CD4-positive, alpha-beta T cell (primary cell): ENCODE results near the gene MAP4. TPM values are rescaled to one million over a fixed set of nuclear protein-coding genes. Genes with fewer than 3 reads are reported as not detected.

Experiments used
- ATAC-seq: fragments of 200-7000 bp; cut with Tn5 transposase; one replicate; pipeline ENCODE4 v1.10.0; 2022; ENCODE audit warnings: mild to moderate bottlenecking; ENCODE audit not compliant: poor library complexity
- CTCF ChIA-PET: fragments of 350-600 bp; sonication (Branson Sonifier 250); formaldehyde crosslinking; loops from one replicate; lab custom pipeline; 2021; ENCODE audit warnings: antibody characterized with exemption, inconsistent platforms; lab: Charles Lee
- POLR2A ChIA-PET: fragments of 350-600 bp; sonication (Branson Sonifier 250); formaldehyde crosslinking; loops from one replicate; lab custom pipeline; 2021; ENCODE audit warnings: antibody characterized with exemption, inconsistent platforms; lab: Charles Lee
- DNase-seq, 14 experiments: peaks; one replicate each; pipeline ENCODE4 v3.0.0-alpha.2; 2013 to 2020; ENCODE audit warnings: mixed read lengths in 2 of 14
- H3K27ac ChIP-seq, 2 donors: one replicate each; pipeline versions ENCODE4 v1.5.1 to v1.7.0; 2013; ENCODE audit warnings: low read length in 2 of 2, low read depth in 1 of 2, mild to moderate bottlenecking in 1 of 2
- H3K27me3 ChIP-seq, 2 experiments: 1 replicate in 1 of 2; 2 replicates in 1 of 2; pipeline versions ENCODE4 v1.6.1 to v1.7.0; 2013; ENCODE audit warnings: low read length in 2 of 2, control low read depth in 1 of 2, mild to moderate bottlenecking in 1 of 2, moderate library complexity in 1 of 2; ENCODE audit not compliant: insufficient read depth in 2 of 2, control insufficient read depth in 1 of 2
- H3K36me3 ChIP-seq: one replicate; pipeline ENCODE4 v1.6.1; 2013; ENCODE audit warnings: low read length, control low read depth; ENCODE audit not compliant: insufficient read depth
- H3K4me1 ChIP-seq: one replicate; pipeline ENCODE4 v1.6.1; 2013; ENCODE audit warnings: low read length, control low read depth; ENCODE audit not compliant: insufficient read depth
- H3K4me3 ChIP-seq: one replicate; pipeline ENCODE4 v1.5.1; 2013; ENCODE audit warnings: mild to moderate bottlenecking, low read length, moderate library complexity
- H3K9me3 ChIP-seq, 2 experiments: 1 replicate in 1 of 2; 2 replicates in 1 of 2; pipeline versions ENCODE4 v1.6.1 to v1.7.0; 2013; ENCODE audit warnings: low read length in 2 of 2, mild to moderate bottlenecking in 2 of 2, control low read depth in 1 of 2, moderate library complexity in 1 of 2; ENCODE audit not compliant: control insufficient read depth in 1 of 2, insufficient read depth in 1 of 2
- H3K27ac Mint-ChIP-seq: one replicate; pipeline ENCODE4 v1.8.0; 2020; ENCODE audit warnings: mixed read lengths
- H3K27me3 Mint-ChIP-seq: one replicate; pipeline ENCODE4 v1.8.0; 2021; ENCODE audit warnings: mixed read lengths
- H3K36me3 Mint-ChIP-seq: one replicate; pipeline ENCODE4 v1.8.0; 2021; ENCODE audit warnings: low read depth, mixed read lengths
- H3K4me1 Mint-ChIP-seq: one replicate; pipeline ENCODE4 v1.8.0; 2021; ENCODE audit warnings: low read depth, mixed read lengths
- H3K4me3 Mint-ChIP-seq: one replicate; pipeline ENCODE4 v1.8.0; 2020; ENCODE audit warnings: mild to moderate bottlenecking, mixed read lengths
- H3K9me3 Mint-ChIP-seq: one replicate; pipeline ENCODE4 v1.8.0; 2020; ENCODE audit warnings: mixed read lengths
- intact Hi-C, 2 experiments: fragments of 100-400 bp; cut with DNase I in 1 of 2; cut with micrococcal nuclease in 1 of 2; formaldehyde crosslinking; loops; one replicate each; pipeline versions ENCODE4 v1.15.1 to v1.9.0; 2023 to 2025; cut with DNase I, micrococcal nuclease
- total RNA-seq, 174 experiments: library from RNA in 2 of 174; stranded (reverse) in 2 of 174; gene quantifications; one replicate each; pipeline ENCODE4 v1.2.3 and lab custom pipeline; 2021 to 2026
- TF ChIP-seq, protein P1 (sequence below): fragments of 200-600 bp; IDR thresholded peaks from one replicate; pipeline ENCODE4 v1.8.0; 2022; ENCODE audit warnings: antibody characterized with exemption, mild to moderate bottlenecking

MAP4 gene
- total RNA-seq, 2 experiments from 2014 or later: 42.2 to 42.6 TPM

DNA sequence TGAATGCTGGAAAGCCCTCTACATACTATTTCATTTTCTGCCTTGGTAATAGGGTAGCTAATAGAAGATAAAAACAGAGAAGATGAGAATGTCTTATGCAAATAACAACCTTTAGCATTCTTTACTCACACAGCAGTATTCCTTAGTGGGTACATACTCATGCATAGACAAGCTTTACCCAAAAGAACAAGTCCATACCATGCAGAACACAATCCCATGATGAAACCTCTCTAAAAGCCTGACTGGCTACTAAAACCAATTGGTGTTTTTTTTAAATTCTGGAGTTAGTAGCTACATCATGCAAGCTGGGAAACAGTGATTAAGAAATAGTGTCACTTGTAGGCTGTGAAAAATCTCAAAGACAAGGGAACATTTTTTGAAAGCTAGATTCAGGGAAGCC, 108.4 kb downstream of the MAP4 start:
- Mint-ChIP-seq H3K27ac (no peak overlapping the region), H3K4me3 (no peak overlapping the region), H3K4me1 (no peaks in the 10 kb centered on the region), H3K9me3 (no peaks in the 10 kb centered on the region), H3K27me3 (no peaks in the 10 kb centered on the region), H3K36me3 (peaks cover 59% of the 10 kb centered on the region)
- no peak for ATAC-seq
- ChIA-PET POLR2A (no interaction called here), CTCF (interaction anchor here (0.6 kb wide), 1 partner anchor 414 kb away, joined by 3 read pairs; no protein-coding TSS in a partner anchor)
- peaks cover 13% of the 10 kb centered on the region for H3K36me3 ChIP-seq
- no peak overlapping the region for H3K27ac ChIP-seq
- no peaks in the 10 kb centered on the region for H3K4me1 ChIP-seq
- TF ChIP-seq, protein P1, sequence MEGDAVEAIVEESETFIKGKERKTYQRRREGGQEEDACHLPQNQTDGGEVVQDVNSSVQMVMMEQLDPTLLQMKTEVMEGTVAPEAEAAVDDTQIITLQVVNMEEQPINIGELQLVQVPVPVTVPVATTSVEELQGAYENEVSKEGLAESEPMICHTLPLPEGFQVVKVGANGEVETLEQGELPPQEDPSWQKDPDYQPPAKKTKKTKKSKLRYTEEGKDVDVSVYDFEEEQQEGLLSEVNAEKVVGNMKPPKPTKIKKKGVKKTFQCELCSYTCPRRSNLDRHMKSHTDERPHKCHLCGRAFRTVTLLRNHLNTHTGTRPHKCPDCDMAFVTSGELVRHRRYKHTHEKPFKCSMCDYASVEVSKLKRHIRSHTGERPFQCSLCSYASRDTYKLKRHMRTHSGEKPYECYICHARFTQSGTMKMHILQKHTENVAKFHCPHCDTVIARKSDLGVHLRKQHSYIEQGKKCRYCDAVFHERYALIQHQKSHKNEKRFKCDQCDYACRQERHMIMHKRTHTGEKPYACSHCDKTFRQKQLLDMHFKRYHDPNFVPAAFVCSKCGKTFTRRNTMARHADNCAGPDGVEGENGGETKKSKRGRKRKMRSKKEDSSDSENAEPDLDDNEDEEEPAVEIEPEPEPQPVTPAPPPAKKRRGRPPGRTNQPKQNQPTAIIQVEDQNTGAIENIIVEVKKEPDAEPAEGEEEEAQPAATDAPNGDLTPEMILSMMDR: no peak
- intact Hi-C loops: no loop called here
- H3K4me3 ChIP-seq: no peak overlapping the region
- no peak for DNase-seq
- no peaks in the 10 kb centered on the region for H3K27me3 ChIP-seq
- H3K9me3 ChIP-seq: no peaks in the 10 kb centered on the region

DNA sequence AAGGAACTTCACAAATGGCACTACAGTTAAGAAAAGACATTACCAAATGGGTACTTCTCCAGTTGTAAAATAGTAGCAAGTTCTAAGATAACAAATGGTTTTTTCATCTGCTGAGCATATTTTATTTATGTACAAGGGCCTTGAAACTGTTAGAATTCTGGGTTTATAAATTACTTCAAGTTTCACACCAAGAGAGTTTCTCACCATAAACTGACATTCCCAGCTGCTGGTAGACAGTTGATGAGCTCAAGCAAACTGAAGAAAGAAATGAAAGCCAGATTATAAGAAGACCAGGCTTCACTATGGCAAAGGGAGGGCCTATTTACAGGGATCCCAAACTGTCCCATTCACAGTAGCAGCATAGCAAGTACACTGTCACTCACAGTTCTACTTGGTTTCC, 113.5 kb downstream of the MAP4 start:
- POLR2A ChIA-PET: interaction anchor here (0.6 kb wide), 1 partner anchor 1188 kb away, joined by 3 read pairs; no protein-coding TSS in a partner anchor

DNA sequence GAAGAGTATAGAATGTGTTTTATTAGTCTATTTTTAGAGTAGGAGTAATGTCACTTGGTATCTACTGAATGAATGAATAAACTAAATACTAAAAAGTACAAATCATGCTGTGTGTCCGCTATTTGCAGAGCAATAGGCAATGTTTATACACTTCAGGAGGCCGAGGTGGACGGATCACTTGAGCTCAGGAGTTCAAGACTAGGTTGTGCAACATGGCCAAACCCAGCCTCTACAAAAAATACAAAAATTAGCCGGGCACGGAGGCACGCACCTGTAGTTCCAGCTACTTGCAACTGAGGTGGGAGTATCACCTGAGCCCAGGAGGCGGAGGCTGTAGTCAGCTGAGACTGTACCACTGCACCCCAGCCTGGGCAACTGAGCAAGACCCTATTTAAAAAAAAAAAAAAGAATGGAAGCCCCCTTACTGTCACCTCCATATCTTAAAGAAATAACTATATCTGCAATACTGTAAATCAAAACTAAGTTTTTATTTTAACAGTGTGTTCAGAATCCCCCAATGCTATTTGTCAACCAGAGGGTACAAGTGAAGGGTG, 114.9 kb downstream of the MAP4 start:
- Mint-ChIP-seq H3K27me3 (no peaks in the 10 kb centered on the region), H3K4me3 (no peak overlapping the region), H3K4me1 (peaks cover 28% of the 10 kb centered on the region), H3K36me3 (peaks cover 13% of the 10 kb centered on the region), H3K27ac (no peak overlapping the region), H3K9me3 (no peaks in the 10 kb centered on the region)
- intact Hi-C loops: no loop called here
- H3K4me1 ChIP-seq: peaks cover 7% of the 10 kb centered on the region
- no peak overlapping the region for H3K4me3 ChIP-seq
- no peaks in the 10 kb centered on the region for H3K9me3 ChIP-seq
- no peak overlapping the region for H3K27ac ChIP-seq
- no peak for DNase-seq
- CTCF ChIA-PET: no interaction called here
- TF ChIP-seq, protein P1: no peak
- no peak for ATAC-seq
- POLR2A ChIA-PET: no interaction called here
- H3K27me3 ChIP-seq: no peaks in the 10 kb centered on the region
- peaks cover 8% of the 10 kb centered on the region for H3K36me3 ChIP-seq

More for the DNA sequence above, 113.5 kb downstream of the MAP4 start:
- Histone ChIP-seq H3K27ac (no peak overlapping the region), H3K4me3 (no peak overlapping the region), H3K9me3 (no peaks in the 10 kb centered on the region), H3K36me3 (peaks cover 8% of the 10 kb centered on the region), H3K27me3 (no peaks in the 10 kb centered on the region), H3K4me1 (peaks cover 5% of the 10 kb centered on the region)
- no peak overlapping the region for H3K4me3 Mint-ChIP-seq
- no peaks in the 10 kb centered on the region for H3K27me3 Mint-ChIP-seq
- CTCF ChIA-PET: no interaction called here
- no peak for ATAC-seq
- no peak for DNase-seq
- no peaks in the 10 kb centered on the region for H3K9me3 Mint-ChIP-seq
- peaks cover 21% of the 10 kb centered on the region for H3K4me1 Mint-ChIP-seq
- no peak overlapping the region for H3K27ac Mint-ChIP-seq
- peaks cover 17% of the 10 kb centered on the region for H3K36me3 Mint-ChIP-seq
- intact Hi-C loops: no loop called here
- TF ChIP-seq, protein P1: no peak
